Epithelial cell of umbilical artery (primary cell): ENCODE data around the gene IZUMO3. TPM values are rescaled to one million over a fixed set of nuclear protein-coding genes. Genes with fewer than 3 reads are reported as not detected.

ENCODE experiments used
- total RNA-seq: library from RNA; depleted of rRNA; stranded (reverse); fragments of >200 nt; gene quantifications from 2 replicates; pipeline ENCODE4 v1.2.3, GENCODE V29; 2014

The IZUMO3 gene
- not detected in 2 replicates for total RNA-seq

DNA sequence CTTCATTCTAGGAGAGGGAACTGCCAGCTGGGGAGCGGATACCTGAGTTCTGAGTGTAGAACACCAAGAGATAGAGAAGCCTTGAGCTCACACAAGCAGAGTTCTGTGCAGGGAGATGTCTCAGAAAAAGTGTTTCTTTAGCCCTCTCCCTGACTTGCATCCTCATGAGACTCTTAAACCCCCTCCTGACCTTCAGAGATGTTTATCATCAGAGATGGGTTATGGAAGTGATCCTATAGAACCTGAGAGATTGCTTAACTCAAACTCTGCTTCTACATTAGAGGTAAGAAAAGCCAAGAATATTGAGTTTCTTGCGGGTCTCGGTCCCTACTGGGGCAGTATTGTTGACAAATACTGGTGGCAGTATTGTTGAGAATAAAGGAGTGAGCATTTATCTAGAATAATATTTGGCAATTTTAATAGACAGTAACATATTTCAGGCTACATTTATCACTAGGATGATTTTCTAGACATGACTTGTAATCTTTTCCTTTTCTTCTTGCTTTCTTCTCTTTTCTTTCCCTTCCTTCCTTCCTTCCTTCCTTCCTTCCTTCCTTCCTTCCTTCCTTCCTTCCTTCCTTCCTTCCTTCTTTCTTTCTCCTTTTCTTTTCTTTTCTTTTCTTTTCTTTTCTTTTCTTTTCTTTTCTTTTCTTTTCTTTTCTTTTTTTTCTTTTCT is at the start of gene IZUMO3:
TSS of gene IZUMO3 (minus strand) at position 51 of the 676 bp plus-strand sequence. CDS start 248 bp downstream, outside the sequence.

